Peyer's patch (tissue), 4 donors: ENCODE measurements around the gene ZNHIT2. TPM values are rescaled to one million over a fixed set of nuclear protein-coding genes. Genes with fewer than 3 reads are reported as not detected.

Source experiments
- DNase-seq, 3 donors: peaks; one replicate each; pipeline ENCODE4 v3.0.0-alpha.2; 2017 to 2019
- H3K27ac ChIP-seq, 4 donors: fragments of 200-600 bp; sonication (generic); one replicate each; pipeline ENCODE4 v1.5.1; 2016 to 2019
- H3K27me3 ChIP-seq, 2 donors: fragments of 200-600 bp; sonication (generic); one replicate each; pipeline ENCODE4 v1.5.1; 2019
- H3K36me3 ChIP-seq, 3 donors: fragments of 200-600 bp; sonication (generic); one replicate each; pipeline ENCODE4 v1.5.1; 2016 to 2019
- H3K4me1 ChIP-seq, 4 donors: fragments of 200-600 bp; sonication (generic); one replicate each; pipeline ENCODE4 v1.5.1; 2016 to 2019
- H3K4me3 ChIP-seq, 4 donors: fragments of 200-600 bp; sonication (generic); 1 replicate in 3 of 4; 2 replicates in 1 of 4; pipeline ENCODE4 v1.5.1; 2016 to 2019; ENCODE audit warnings: mild to moderate bottlenecking in 1 of 4
- H3K9me3 ChIP-seq, 4 donors: fragments of 200-600 bp; sonication (generic); one replicate each; pipeline ENCODE4 v1.5.1; 2016 to 2019; ENCODE audit warnings: mild to moderate bottlenecking in 1 of 4
- CTCF ChIP-seq, 6 experiments: fragments of 450-650 bp in 4 of 6; fragments of 200-600 bp in 2 of 6; sonication (generic) in 1 of 6; IDR thresholded peaks; one replicate each; pipeline ENCODE4 v1.5.1; 2017 to 2019; ENCODE audit warnings: antibody characterized with exemption in 6 of 6, mild to moderate bottlenecking in 3 of 6, moderate library complexity in 1 of 6
- POLR2A ChIP-seq, 2 donors: fragments of 450-650 bp; IDR thresholded peaks; one replicate each; pipeline ENCODE4 v1.5.1; 2017; ENCODE audit warnings: antibody characterized with exemption in 2 of 2, mild to moderate bottlenecking in 2 of 2, moderate library complexity in 2 of 2
- total RNA-seq, 4 donors: library from RNA; depleted of rRNA; stranded (reverse); fragments of >200 nt; gene quantifications; one replicate each; pipeline ENCODE4 v1.1.0, GENCODE V29; 2016

Gene ZNHIT2
- total RNA-seq, 4 donors from 2014 or later: 8.7 to 20.6 (median 13.8) TPM

- no peaks in the 10 kb centered on the region for H3K27me3 ChIP-seq
- peaks cover 4 to 33% (median 20%) of the 10 kb centered on the region in 4 donors for H3K4me1 ChIP-seq
- no peaks in the 10 kb centered on the region for H3K9me3 ChIP-seq
- H3K27ac ChIP-seq: peak overlapping the region in 2 of 4 donors; percentile 77 to 82
- H3K4me3 ChIP-seq: no peak overlapping the region
- TF ChIP-seq POLR2A (IDR thresholded peaks at IDR 0.05) (no peak), CTCF (IDR thresholded peaks at IDR 0.05) (no peak)
- H3K36me3 ChIP-seq: peaks cover 0 to 36% (median 0%) of the 10 kb centered on the region in 3 donors
- peak in 1 of 3 donors; percentile 48 for DNase-seq
These were observed 8.0 kb downstream of the ZNHIT2 start for GRCh38 chr11:65109231-65110198.

- TF ChIP-seq POLR2A (IDR thresholded peaks at IDR 0.05) (no peak), CTCF (IDR thresholded peaks at IDR 0.05) (no peak)
- Histone ChIP-seq H3K4me3 (no peak overlapping the region), H3K27me3 (no peaks in the 10 kb centered on the region), H3K36me3 (peaks cover 0 to 36% (median 0%) of the 10 kb centered on the region in 3 donors), H3K9me3 (no peaks in the 10 kb centered on the region), H3K27ac (no peak overlapping the region), H3K4me1 (peaks cover 4 to 32% (median 20%) of the 10 kb centered on the region in 4 donors)
- no peak for DNase-seq
These were observed 8.9 kb downstream of the ZNHIT2 start for GRCh38 chr11:65108469-65109123.

- DNase-seq: no peak
- Histone ChIP-seq H3K4me3 (no peak overlapping the region), H3K9me3 (no peaks in the 10 kb centered on the region), H3K36me3 (peaks cover 0 to 36% (median 0%) of the 10 kb centered on the region in 3 donors), H3K27me3 (no peaks in the 10 kb centered on the region), H3K27ac (no peak overlapping the region), H3K4me1 (peaks cover 0 to 25% (median 13%) of the 10 kb centered on the region in 4 donors)
- TF ChIP-seq CTCF (IDR thresholded peaks at IDR 0.05) (no peak), POLR2A (IDR thresholded peaks at IDR 0.05) (no peak)
These were observed 9.6 kb downstream of the ZNHIT2 start for GRCh38 chr11:65107751-65108468.

GRCh38 chr11:65107078-65107477, 10.4 kb downstream of the ZNHIT2 start:
- Histone ChIP-seq H3K4me3 (no peak overlapping the region), H3K9me3 (no peaks in the 10 kb centered on the region), H3K27ac (no peak overlapping the region), H3K36me3 (peaks cover 0 to 36% (median 0%) of the 10 kb centered on the region in 3 donors), H3K27me3 (no peaks in the 10 kb centered on the region), H3K4me1 (peaks cover 0 to 17% (median 8%) of the 10 kb centered on the region in 4 donors)
- no peak for TF ChIP-seq CTCF (IDR thresholded peaks at IDR 0.05)
- TF ChIP-seq POLR2A (IDR thresholded peaks at IDR 0.05): no peak
- DNase-seq: no peak

- H3K36me3 ChIP-seq: peaks cover 0 to 35% (median 0%) of the 10 kb centered on the region in 3 donors
- H3K9me3 ChIP-seq: no peaks in the 10 kb centered on the region
- DNase-seq: no peak
- no peak for TF ChIP-seq CTCF (IDR thresholded peaks at IDR 0.05)
- no peak for TF ChIP-seq POLR2A (IDR thresholded peaks at IDR 0.05)
- H3K27me3 ChIP-seq: no peaks in the 10 kb centered on the region
- H3K4me3 ChIP-seq: no peak overlapping the region
- no peak overlapping the region for H3K27ac ChIP-seq
- H3K4me1 ChIP-seq: no peaks in the 10 kb centered on the region
These were observed 12.9 kb downstream of the ZNHIT2 start for GRCh38 chr11:65104628-65105027.
